Mucosa of stomach (tissue), 1 donor: ENCODE measurements around the gene ZSCAN21.

Source experiments
- H3K27me3 ChIP-seq: one replicate; pipeline ENCODE4 v1.7.0; 2013; ENCODE audit warnings: mild to moderate bottlenecking, low read length; ENCODE audit not compliant: control insufficient read depth, insufficient read depth
- H3K36me3 ChIP-seq: one replicate; pipeline ENCODE4 v1.7.0; 2013; ENCODE audit warnings: low read length; ENCODE audit not compliant: control insufficient read depth, insufficient read depth
- H3K4me1 ChIP-seq: one replicate; pipeline ENCODE4 v1.7.0; 2013; ENCODE audit warnings: mild to moderate bottlenecking, low read length; ENCODE audit not compliant: control insufficient read depth, insufficient read depth
- H3K4me3 ChIP-seq: one replicate; pipeline ENCODE4 v1.7.0; 2013; ENCODE audit warnings: low read length
- H3K9ac ChIP-seq: one replicate; pipeline ENCODE4 v1.7.0; 2013; ENCODE audit warnings: mild to moderate bottlenecking, low read length, moderate library complexity
- H3K9me3 ChIP-seq: one replicate; pipeline ENCODE4 v1.7.0; 2013; ENCODE audit warnings: mild to moderate bottlenecking, low read length, moderate library complexity; ENCODE audit not compliant: control insufficient read depth
- donor health status: Pancreatic carcinoma.

The ZSCAN21 gene

DNA sequence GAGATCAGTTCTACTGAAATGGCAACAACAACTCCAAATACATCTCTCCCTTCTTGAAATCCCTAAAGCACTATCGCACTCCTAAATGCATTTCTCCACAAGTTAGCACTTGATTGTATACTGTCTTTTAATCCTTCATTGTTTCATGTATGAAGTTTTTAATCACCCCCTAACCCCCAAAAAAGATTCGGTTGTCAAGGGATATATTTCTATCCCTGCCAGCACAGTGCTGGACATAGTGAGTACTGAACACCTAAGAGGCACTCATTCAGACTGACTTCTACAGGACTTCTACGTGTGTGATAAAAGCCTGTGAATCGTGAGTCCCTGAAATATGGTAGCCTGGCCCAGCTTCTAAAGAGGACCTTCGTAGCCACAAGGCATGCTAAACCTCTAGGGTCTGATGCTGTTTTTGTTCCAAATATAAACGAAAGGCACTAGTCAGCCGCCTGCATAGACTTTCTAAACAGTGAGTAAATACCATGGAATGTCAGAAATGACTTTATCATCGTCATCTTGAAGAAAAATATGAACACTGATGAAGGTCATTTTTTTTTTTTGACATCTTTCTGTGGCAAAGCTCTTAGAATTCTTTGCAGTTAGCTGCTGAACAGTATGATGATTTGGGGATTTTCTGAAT, 14.6 kb upstream of the ZSCAN21 start:
- Histone ChIP-seq H3K36me3 (peaks cover 29% of the 10 kb centered on the region), H3K4me1 (peaks cover 21% of the 10 kb centered on the region), H3K9ac (no peak overlapping the region), H3K27me3 (no peaks in the 10 kb centered on the region), H3K9me3 (no peaks in the 10 kb centered on the region), H3K4me3 (no peak overlapping the region)

DNA sequence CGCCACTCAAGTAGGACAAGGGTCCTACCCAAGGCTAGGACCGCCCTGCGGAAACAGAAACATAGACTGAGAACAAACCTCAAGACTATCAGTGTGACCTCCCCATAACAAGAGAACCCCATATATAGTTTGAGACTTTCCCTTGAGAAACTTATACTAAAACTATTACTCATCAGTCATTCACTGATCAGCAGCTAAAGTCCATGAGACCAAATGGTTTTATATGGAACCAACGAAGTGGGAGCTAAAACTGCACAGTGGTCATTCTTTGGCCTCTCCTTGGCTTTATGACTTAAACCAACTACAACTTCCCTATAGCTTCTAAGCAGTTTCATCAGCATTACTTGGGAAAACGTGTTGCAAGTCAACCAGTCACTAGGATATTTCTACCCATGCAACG, 13.7 kb upstream of the ZSCAN21 start:
- H3K4me1 ChIP-seq, result peaks cover 21% of the 10 kb centered on the region
- no peak overlapping the region for H3K9ac ChIP-seq
- H3K27me3 ChIP-seq, result no peaks in the 10 kb centered on the region
- H3K9me3 ChIP-seq, result no peaks in the 10 kb centered on the region
- H3K36me3 ChIP-seq, result peaks cover 29% of the 10 kb centered on the region
- H3K4me3 ChIP-seq, result no peak overlapping the region

DNA sequence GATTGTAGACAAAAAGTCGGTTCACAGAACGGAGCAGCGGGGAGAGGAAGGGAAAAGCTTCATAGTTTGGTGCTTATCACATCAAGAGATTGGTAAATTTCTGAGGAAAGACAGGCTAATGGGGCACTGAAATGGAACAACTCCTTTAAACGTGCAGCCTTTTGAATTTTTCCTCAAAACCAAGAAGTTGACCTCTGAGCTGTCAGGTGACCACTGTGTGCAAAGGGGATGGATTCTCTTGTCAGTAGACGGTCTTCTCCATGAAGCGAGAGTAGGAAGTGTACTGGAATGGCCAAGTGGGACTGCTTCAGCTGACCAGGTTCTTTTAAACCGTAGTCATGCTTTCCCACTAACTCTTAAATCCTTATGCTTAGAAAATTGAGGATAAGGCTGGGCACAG, 11.2 kb upstream of the ZSCAN21 start:
- no peaks in the 10 kb centered on the region for H3K27me3 ChIP-seq
- peaks cover 21% of the 10 kb centered on the region for H3K4me1 ChIP-seq
- H3K36me3 ChIP-seq, result peaks cover 22% of the 10 kb centered on the region
- no peak overlapping the region for H3K9ac ChIP-seq
- H3K4me3 ChIP-seq, result no peak overlapping the region
- H3K9me3 ChIP-seq, result no peaks in the 10 kb centered on the region

GRCh38 chr7:100040575-100040974, 9.0 kb upstream of the ZSCAN21 start:
- H3K9ac ChIP-seq, result no peak overlapping the region
- no peaks in the 10 kb centered on the region for H3K9me3 ChIP-seq

DNA sequence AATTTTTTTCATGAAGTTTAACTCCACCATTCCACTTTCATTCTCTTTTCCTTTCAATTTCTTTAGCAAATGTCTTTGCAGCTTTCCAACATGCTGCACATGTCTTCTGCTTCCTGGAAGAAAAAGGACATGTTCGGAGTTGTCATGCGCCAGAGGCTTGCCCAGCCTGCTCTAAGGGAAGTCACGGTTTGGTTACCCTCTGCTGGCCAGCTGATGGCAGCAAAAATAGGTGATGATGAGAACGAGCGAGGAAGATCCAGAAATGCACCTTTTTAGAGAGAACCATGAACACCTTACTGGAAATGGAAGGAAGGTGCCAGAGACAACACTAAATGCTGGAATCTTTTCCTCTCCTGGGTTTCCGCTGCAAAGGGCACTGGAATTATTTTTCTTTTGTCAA, 4.9 kb upstream of the ZSCAN21 start:
- Histone ChIP-seq H3K4me1 (peaks cover 8% of the 10 kb centered on the region), H3K36me3 (no peaks in the 10 kb centered on the region), H3K4me3 (no peak overlapping the region), H3K9me3 (no peaks in the 10 kb centered on the region), H3K9ac (no peak overlapping the region), H3K27me3 (no peaks in the 10 kb centered on the region)

More at GRCh38 chr7:100040575-100040974, 9.0 kb upstream of the ZSCAN21 start:
- peaks cover 1% of the 10 kb centered on the region for H3K36me3 ChIP-seq
- H3K4me1 ChIP-seq, result peaks cover 18% of the 10 kb centered on the region
- H3K4me3 ChIP-seq, result no peak overlapping the region
- no peaks in the 10 kb centered on the region for H3K27me3 ChIP-seq

- Histone ChIP-seq H3K4me3 (no peak overlapping the region), H3K27me3 (no peaks in the 10 kb centered on the region), H3K9ac (peak overlapping the region; percentile 75), H3K9me3 (no peaks in the 10 kb centered on the region), H3K36me3 (no peaks in the 10 kb centered on the region), H3K4me1 (peaks cover 16% of the 10 kb centered on the region)
These were observed 894 bp upstream of the ZSCAN21 start for GRCh38 chr7:100048680-100049079.

DNA sequence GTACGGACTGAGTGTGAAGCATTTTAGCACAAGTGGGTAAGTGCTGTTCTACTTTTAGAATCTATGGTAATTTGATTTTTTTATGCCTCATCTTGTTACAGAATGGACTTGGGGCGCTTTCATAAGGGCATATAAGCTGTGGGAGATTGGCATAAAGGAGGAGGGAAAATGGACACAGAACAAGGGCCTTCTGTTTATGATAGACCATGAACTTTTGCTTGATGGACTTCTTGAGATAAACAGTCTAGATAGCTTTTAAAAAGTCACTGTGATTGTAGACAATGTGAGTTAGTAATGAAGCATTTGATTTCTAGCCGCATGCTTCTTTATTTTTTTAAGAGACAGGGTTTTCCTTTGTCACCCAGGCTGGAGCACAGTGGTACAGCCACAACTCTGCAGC, 2.0 kb downstream of the ZSCAN21 start:
- H3K27me3 ChIP-seq, result no peaks in the 10 kb centered on the region
- H3K4me3 ChIP-seq, result no peak overlapping the region
- H3K4me1 ChIP-seq, result peaks cover 16% of the 10 kb centered on the region
- H3K36me3 ChIP-seq, result no peaks in the 10 kb centered on the region
- no peaks in the 10 kb centered on the region for H3K9me3 ChIP-seq
- no peak overlapping the region for H3K9ac ChIP-seq

DNA sequence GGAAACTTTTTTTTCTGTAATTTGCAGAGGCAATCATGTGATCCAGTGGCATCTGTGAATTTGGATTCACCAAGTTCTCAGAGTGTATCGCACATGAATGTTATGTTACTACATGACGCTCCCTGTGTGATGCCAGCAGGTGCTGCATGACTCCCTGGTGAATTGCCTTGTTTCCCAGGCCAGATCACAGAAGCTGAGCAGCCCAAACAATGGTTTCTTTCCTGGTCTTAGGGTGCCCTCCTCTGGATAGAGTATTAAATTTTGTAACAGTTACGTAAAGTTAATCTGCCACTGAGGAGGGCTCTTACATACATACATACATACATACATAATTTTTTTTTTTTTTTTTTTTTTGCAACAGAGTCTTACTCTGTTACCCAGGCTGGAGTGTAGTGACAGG, 3.6 kb downstream of the ZSCAN21 start:
- H3K9ac ChIP-seq, result no peak overlapping the region

GRCh38 chr7:100057006-100057405, 7.4 kb downstream of the ZSCAN21 start:
- H3K27me3 ChIP-seq, result no peaks in the 10 kb centered on the region
- no peaks in the 10 kb centered on the region for H3K36me3 ChIP-seq
- no peaks in the 10 kb centered on the region for H3K4me1 ChIP-seq

More for the DNA sequence above, 3.6 kb downstream of the ZSCAN21 start:
- Histone ChIP-seq H3K4me1 (peaks cover 16% of the 10 kb centered on the region), H3K4me3 (no peak overlapping the region), H3K27me3 (no peaks in the 10 kb centered on the region), H3K36me3 (no peaks in the 10 kb centered on the region), H3K9me3 (no peaks in the 10 kb centered on the region)

GRCh38 chr7:100059251-100059739, 9.7 kb downstream of the ZSCAN21 start:
- no peak overlapping the region for H3K4me3 ChIP-seq
- H3K27me3 ChIP-seq, result no peaks in the 10 kb centered on the region
- H3K9me3 ChIP-seq, result no peaks in the 10 kb centered on the region
- H3K36me3 ChIP-seq, result no peaks in the 10 kb centered on the region
- H3K9ac ChIP-seq, result no peak overlapping the region
- no peaks in the 10 kb centered on the region for H3K4me1 ChIP-seq

More at GRCh38 chr7:100057006-100057405, 7.4 kb downstream of the ZSCAN21 start:
- no peak overlapping the region for H3K9ac ChIP-seq
- no peaks in the 10 kb centered on the region for H3K9me3 ChIP-seq
- no peak overlapping the region for H3K4me3 ChIP-seq

- no peak overlapping the region for H3K9ac ChIP-seq
- no peak overlapping the region for H3K4me3 ChIP-seq
- H3K9me3 ChIP-seq, result no peaks in the 10 kb centered on the region
- H3K4me1 ChIP-seq, result peaks cover 5% of the 10 kb centered on the region
- H3K36me3 ChIP-seq, result no peaks in the 10 kb centered on the region
- no peaks in the 10 kb centered on the region for H3K27me3 ChIP-seq
These were observed 12.1 kb downstream of the ZSCAN21 start for GRCh38 chr7:100061518-100062193.

GRCh38 chr7:100063376-100063775, 13.8 kb downstream of the ZSCAN21 start:
- Histone ChIP-seq H3K9me3 (no peaks in the 10 kb centered on the region), H3K36me3 (no peaks in the 10 kb centered on the region), H3K4me3 (no peak overlapping the region), H3K4me1 (peaks cover 5% of the 10 kb centered on the region), H3K27me3 (no peaks in the 10 kb centered on the region), H3K9ac (no peak overlapping the region)
